Glomerular endothelial cell (primary cell): ENCODE data around the gene CCNF. TPM values are rescaled to one million over a fixed set of nuclear protein-coding genes. Genes with fewer than 3 reads are reported as not detected.

Source experiments
- DNase-seq: peaks from one replicate; pipeline ENCODE4 v3.0.0-alpha.2; 2011; ENCODE audit warnings: low read depth, low spot score; ENCODE audit errors: extremely low read depth
- total RNA-seq: library from RNA; depleted of rRNA; stranded (reverse); fragments of >200 nt; gene quantifications from 2 replicates; pipeline ENCODE4 v1.2.3, GENCODE V29; 2015

Gene CCNF
- total RNA-seq, 1 donor from 2014 or later, result 15.5 TPM

DNA sequence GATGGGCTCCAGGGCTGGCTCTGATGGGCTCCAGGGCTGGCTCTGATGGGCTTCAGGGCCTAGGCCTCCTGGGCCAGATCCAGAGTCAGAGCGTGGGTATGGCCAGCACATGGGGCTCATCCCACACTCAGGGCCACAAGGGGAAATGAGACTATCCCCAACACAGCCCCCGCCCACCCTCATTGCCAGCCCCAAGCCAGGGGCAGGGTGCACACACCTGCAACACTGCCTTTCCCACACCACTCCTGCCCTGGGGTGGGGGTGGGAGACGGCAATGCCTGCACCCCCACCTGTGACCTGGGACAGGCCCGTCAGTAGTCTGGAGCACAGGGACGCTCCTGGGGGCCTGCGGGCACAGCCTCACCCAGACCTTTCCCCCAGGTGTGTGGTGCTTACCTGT lies 70.2 kb downstream of the CCNF start:
- DNase-seq, result no peak

DNA sequence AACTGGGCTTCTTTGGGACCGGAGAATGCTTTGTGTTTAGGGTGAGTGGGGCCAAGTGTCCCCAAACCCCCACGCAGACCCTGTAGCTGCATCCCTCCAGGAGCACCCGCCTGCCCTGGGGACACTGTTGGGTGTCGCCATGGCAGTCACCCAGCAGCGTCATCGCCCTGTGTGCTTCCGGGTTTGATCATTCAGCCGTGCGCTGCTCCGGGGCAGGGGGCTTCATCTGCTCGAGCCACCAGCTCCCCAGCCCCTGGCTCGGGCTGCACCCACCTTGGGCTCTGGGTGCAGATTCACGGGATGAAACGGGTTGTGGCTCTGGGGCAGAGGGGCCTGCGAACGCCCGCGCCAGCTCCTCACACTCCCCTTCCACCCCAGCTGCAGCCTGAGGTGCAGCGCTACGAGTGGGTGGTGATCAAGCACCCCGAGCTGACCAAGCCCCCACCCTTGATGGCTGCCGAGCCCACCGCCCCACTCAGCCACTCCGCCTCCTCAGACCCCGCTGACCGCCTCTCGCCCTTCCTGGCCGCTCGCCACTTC lies 70.7 kb downstream of the CCNF start:
- no peak for DNase-seq

DNA sequence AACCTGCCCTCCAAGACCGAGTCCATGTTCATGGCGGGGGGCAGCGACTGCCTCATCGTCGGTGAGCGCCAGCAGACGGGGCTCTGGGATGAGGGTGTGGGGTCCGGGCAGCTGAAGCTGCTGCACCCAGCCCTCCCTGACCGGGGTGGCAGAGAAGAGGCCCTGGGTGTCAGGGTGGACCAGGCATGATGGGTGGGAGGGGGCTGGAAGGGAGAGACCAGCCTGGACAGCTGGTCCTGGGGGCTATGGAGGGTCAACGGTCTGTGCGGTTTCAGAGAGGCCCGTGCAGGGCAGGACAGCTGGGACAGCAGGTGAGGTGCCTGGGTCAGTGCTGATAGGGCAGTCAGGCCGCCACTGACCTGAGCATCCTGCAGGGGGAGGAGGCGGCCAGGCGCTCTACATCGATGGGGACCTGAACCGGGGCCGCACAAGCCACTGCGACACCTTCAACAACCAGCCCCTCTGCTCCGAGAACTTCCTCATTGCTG lies 71.2 kb downstream of the CCNF start:
- no peak for DNase-seq

DNA sequence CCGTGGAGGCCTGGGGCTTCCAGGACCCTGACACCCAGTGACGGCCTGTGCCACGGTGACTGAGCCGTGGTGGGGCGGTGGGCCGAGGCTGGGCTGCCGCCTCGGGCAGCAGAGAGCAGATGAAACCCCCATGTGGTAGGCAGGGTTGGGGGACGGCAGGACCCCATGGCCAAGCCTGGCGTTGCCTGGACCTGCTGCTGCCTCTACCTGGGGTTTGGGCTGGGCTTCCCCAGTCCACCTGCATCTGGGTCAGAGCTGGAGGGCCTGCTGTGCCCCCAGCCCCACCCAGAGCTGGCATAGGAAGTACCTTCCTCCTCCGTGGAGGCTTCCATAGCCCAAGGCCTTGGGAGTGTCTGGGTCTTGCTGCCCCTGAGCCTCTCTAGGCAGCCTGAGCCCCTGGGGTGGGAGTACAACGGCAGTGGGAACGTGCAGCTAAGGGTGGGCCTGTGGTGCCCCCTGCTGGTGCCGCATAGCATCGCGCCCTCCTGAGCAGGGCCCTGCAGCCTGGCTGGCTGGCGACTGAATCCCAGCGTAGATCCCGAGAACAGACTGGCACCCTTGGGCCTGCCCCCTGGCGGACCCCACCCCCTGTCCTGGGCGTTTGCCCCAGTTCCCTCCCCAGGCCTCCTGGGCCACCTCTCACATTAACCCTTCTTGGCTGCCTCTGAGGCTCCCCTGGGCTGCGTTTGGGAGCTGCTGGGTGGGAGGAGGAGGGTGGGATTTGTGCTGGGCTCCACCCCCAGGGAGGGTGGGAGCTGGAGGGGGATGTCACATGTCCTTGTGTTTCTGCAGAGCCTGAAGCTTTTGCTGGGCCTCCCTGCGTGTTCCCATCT lies 71.9 kb downstream of the CCNF start:
- DNase-seq, result no peak

DNA sequence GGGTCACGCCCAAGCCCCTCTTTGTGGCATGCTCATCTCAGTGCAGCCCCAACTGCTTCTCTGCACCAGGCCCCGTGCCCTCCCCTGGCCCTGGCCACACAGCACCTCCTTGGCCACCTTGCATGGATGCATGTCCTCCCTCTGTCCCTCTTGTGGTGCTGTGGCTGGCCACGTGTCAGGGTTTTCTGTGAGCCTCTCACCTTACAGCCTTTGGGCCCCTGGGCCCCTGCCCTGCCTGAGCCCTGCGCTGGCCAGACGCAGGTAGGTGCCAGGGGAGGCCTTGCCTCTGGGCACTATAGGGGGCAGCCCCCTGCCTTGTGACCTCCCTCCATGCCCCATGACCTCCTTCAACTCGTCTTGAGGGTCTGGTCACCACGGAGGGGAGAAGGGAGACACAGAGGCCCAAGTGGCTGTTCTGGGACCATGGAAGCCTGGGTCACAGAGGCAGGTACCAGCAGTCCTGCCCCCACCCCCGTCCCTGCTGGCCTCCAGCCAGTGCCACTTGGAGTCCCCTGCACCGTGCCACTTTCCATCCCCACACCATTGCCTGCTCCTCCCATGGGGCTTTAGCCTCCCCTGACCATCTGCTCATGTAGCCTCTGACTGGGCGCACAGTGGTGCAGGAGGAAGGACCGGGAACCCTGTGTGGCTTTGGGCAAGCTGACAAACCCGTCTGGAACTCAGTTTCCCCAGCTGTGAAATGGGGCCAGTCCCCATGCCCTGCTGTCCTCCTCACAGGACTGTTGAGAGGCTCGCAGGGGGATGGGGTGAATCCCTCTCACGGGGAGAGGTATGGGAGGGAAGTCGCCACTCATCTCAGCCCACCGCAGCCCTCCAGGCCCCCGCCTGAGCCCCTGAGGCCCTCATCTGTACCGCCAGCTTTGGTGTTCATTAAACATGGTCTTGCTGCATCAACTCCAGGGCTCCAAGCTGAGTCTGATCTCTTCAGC lies 73.0 kb downstream of the CCNF start:
- DNase-seq, result no peak

DNA sequence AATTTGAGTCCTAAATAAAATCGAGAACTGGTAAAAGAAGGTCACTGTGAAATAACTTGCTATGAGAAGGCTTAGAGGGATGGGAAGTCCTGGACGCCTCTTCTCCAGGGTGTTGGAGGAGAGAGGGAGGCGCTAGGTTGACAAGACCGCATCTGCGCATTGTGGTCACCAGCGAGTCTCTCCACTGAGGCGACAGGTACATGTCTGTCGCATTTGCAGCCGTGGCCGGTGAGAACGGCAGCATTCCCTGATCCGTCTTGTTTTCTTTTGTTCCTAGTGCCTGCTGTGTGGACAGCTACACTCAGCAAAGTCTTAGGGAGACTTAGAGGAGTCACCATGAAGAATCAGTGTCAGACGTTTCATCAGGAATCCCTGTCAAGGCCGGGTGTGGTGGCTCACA lies 76.4 kb downstream of the CCNF start:
- DNase-seq, result no peak

DNA sequence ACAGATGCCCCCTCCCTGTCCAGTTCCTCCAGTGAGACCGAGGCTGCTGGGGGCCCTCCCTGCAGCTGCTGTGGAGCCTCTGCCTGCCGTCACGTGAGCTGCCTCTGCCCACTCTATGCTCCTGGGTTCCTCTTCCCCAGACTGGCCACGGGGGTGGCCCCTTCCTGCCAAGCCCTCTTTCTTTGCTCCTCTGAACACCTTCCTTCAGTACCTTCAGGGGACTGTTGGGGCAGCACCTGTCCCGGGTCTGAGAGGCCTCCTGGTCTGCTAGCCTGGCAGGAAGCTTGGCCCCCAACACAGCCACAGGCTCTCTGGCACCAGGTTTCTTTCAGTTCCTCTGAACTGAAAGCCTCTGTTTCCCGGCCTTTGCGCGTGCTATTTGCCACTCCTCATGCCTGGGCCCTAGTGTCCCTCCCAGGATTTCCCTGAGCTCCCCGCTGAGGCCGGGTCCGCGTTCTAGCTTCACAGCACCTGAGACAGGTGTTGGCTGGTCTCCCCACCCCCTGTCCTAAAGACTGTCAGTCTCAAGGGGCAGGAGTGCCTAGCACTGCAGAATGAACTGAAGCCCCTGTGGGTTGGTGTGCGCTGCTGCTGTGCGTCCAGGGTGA lies 77.9 kb downstream of the CCNF start:
- no peak for DNase-seq

DNA sequence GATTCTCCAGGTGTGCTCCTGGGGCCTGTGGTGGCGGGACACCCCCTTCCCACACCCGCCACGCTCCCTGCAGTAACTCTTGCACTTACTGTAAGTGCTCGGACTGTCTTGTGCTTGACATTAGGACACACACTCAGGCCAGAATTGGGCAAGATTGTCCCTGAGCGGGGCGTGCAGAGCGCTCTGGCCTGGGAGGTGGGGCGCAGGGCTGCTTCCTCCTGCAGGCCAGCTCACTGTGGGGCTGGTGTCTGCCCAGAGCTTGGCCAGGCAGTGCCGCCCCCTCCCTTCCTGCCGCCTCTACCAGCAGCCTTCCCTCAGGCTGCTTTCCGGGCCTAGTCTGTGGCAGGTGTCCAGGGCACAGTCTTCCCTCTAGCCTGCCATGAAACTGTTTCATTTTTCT lies 78.4 kb downstream of the CCNF start:
- DNase-seq, result no peak

Other genes with a start within 250 kb of the CCNF start
- 0.10 and 0.18 TPM in 2 replicates for gene CASKIN1, start 232.8 kb upstream of the CCNF start, total RNA-seq
- 63.4 and 63.9 TPM in 2 replicates for gene MLST8, start 224.0 kb upstream of the CCNF start, total RNA-seq
- gene BRICD5, start 218.6 kb upstream of the CCNF start, total RNA-seq, result 3.5 and 3.7 TPM in 2 replicates
- 21.0 and 24.9 TPM in 2 replicates for gene PGP, start 214.6 kb upstream of the CCNF start, total RNA-seq
- 35.1 and 37.5 TPM in 2 replicates for gene E4F1, start 205.9 kb upstream of the CCNF start, total RNA-seq
- gene DNASE1L2, start 193.0 kb upstream of the CCNF start, total RNA-seq, result 0.10 and 0.82 TPM in 2 replicates
- gene ECI1, start 177.9 kb upstream of the CCNF start, total RNA-seq, result 37.2 and 37.6 TPM in 2 replicates
- gene RNPS1, start 161.3 kb upstream of the CCNF start, total RNA-seq, result 183 and 192 TPM in 2 replicates
- gene ABCA3, start 88.7 kb upstream of the CCNF start, total RNA-seq, result 57.2 and 79.5 TPM in 2 replicates
- 12.1 and 16.1 TPM in 2 replicates for gene TEDC2, start 30.7 kb downstream of the CCNF start, total RNA-seq
- 0.35 TPM in 1 of 2 replicates, not detected in the other for gene NTN3, start 41.9 kb downstream of the CCNF start, total RNA-seq
- 12.9 and 19.7 TPM in 2 replicates for gene TBC1D24, start 45.7 kb downstream of the CCNF start, total RNA-seq
- gene ATP6V0C, start 84.5 kb downstream of the CCNF start, total RNA-seq, result 68.0 and 126 TPM in 2 replicates
- gene AMDHD2, start 90.9 kb downstream of the CCNF start, total RNA-seq, result 71.3 and 75.4 TPM in 2 replicates
- gene CEMP1, start 102.0 kb downstream of the CCNF start, total RNA-seq, result not detected in 2 replicates
- 21.0 and 32.0 TPM in 2 replicates for gene PDPK1, start 108.6 kb downstream of the CCNF start, total RNA-seq